DND-41 (cell line): Measurements from ENCODE around the gene LGALSL.

ENCODE experiments used
- CTCF ChIP-seq: IDR thresholded peaks from 2 replicates; pipeline ENCODE4 v1.5.1; 2012; ENCODE audit warnings: borderline replicate concordance, low read length, moderate library complexity, mild to moderate bottlenecking; ENCODE audit not compliant: poor library complexity, severe bottlenecking; ENCODE audit errors: extremely low read depth
- EZH2 ChIP-seq: IDR thresholded peaks from 3 replicates; pipeline ENCODE4 v1.6.1; 2012; ENCODE audit warnings: borderline replicate concordance, low read depth, mild to moderate bottlenecking, moderate library complexity, low read length, inconsistent platforms; ENCODE audit not compliant: severe bottlenecking

GRCh38 chr2:64419596-64420165 lies 34.3 kb upstream of the LGALSL start:
- TF ChIP-seq CTCF, result no peak
- TF ChIP-seq EZH2, result no peak
